SK-N-SH (cell line): ENCODE data around the gene ZNF608. TPM values are rescaled to one million over a fixed set of nuclear protein-coding genes. Genes with fewer than 3 reads are reported as not detected.

Experiments
- CTCF ChIA-PET: fragments of 300-600, 350-600 bp; formaldehyde crosslinking; extraction: SDS; loops from one replicate; lab custom pipeline; 2021; lab: Yijun Ruan, JAX
- POLR2A ChIA-PET: fragments of 350-600 bp; sonication (Branson Sonifier 250); formaldehyde crosslinking; extraction: SDS; loops from one replicate; lab custom pipeline; 2020; ENCODE audit warnings: antibody characterized with exemption, inconsistent platforms; lab: Yijun Ruan, JAX
- DNase-seq: peaks from one replicate; pipeline ENCODE4 v3.0.0; 2012
- H2AFZ ChIP-seq: fragments of 200-600 bp; sonication (generic); 2 replicates; pipeline ENCODE4 v1.8.1; 2016; ENCODE audit warnings: antibody characterized with exemption, mild to moderate bottlenecking, low read depth
- H3F3A ChIP-seq: fragments of 200-600 bp; sonication (generic); replicated peaks from 2 replicates; pipeline ENCODE3; 2016; ENCODE audit warnings: antibody characterized with exemption, mild to moderate bottlenecking; ENCODE audit not compliant: insufficient read depth
- H3K27ac ChIP-seq, 2 experiments: fragments of 200-500 bp in 1 of 2; fragments of 200-600 bp in 1 of 2; sonication (Bioruptor generic) in 1 of 2; sonication (generic), shearing (Covaris generic) in 1 of 2; 2 replicates each; pipeline versions ENCODE4 v1.5.1 to v1.6.1; 2014 to 2016; ENCODE audit warnings: low read depth in 2 of 2, inconsistent platforms in 1 of 2, low read length in 1 of 2, mild to moderate bottlenecking in 1 of 2, mixed read lengths in 1 of 2
- H3K27me3 ChIP-seq: fragments of 200-600 bp; sonication (generic), shearing (Covaris generic); 2 replicates; pipeline ENCODE4 v1.6.1; 2016; ENCODE audit warnings: mixed run types; ENCODE audit not compliant: insufficient read depth
- H3K36me3 ChIP-seq, 2 experiments: fragments of 200-500 bp in 1 of 2; fragments of 200-600 bp in 1 of 2; sonication (Bioruptor generic) in 1 of 2; sonication (generic) in 1 of 2; replicated peaks in 1 of 2; 2 replicates each; pipeline versions ENCODE3 to v1.5.1; 2014 to 2016; ENCODE audit warnings: low read length in 1 of 2, mild to moderate bottlenecking in 1 of 2; ENCODE audit not compliant: insufficient read depth in 2 of 2, control insufficient read depth in 1 of 2
- H3K4me1 ChIP-seq, 2 experiments: fragments of 200-500 bp in 1 of 2; fragments of 200-600 bp in 1 of 2; sonication (Bioruptor generic) in 1 of 2; sonication (generic), shearing (Covaris generic) in 1 of 2; 2 replicates each; pipeline versions ENCODE4 v1.5.1 to v1.6.1; 2014 to 2016; ENCODE audit warnings: low read depth in 1 of 2, low read length in 1 of 2, mixed run types in 1 of 2; ENCODE audit not compliant: insufficient read depth in 2 of 2, control insufficient read depth in 1 of 2
- H3K4me2 ChIP-seq: fragments of 200-600 bp; sonication (generic), shearing (Covaris generic); 2 replicates; pipeline ENCODE4 v1.6.1; 2017; ENCODE audit warnings: mixed run types
- H3K4me3 ChIP-seq, 2 experiments: fragments of 200-500 bp in 1 of 2; fragments of 200-600 bp in 1 of 2; sonication (Bioruptor generic) in 1 of 2; sonication (generic), shearing (Covaris generic) in 1 of 2; 2 replicates each; pipeline versions ENCODE4 v1.5.1 to v1.8.1; 2014 to 2016; ENCODE audit warnings: low read depth in 2 of 2, inconsistent platforms in 1 of 2, low read length in 1 of 2, mild to moderate bottlenecking in 1 of 2, mixed read lengths in 1 of 2, moderate library complexity in 1 of 2
- H3K79me2 ChIP-seq: fragments of 200-600 bp; sonication (generic); 2 replicates; pipeline ENCODE4 v1.8.1; 2017; ENCODE audit warnings: mild to moderate bottlenecking; ENCODE audit not compliant: insufficient read depth
- H3K9ac ChIP-seq: fragments of 200-600 bp; sonication (generic); 2 replicates; pipeline ENCODE4 v1.6.1; 2017; ENCODE audit warnings: mixed run types
- H3K9me2 ChIP-seq: fragments of 200-600 bp; sonication (generic); 2 replicates; pipeline ENCODE4 v1.6.1; 2017; ENCODE audit warnings: mixed run types
- H3K9me3 ChIP-seq: fragments of 200-600 bp; sonication (generic); 2 replicates; pipeline ENCODE4 v1.6.1; 2017; ENCODE audit warnings: mixed run types, mild to moderate bottlenecking, moderate library complexity
- H4K20me1 ChIP-seq: fragments of 200-600 bp; sonication (generic); 2 replicates; pipeline ENCODE4 v1.6.1; 2017; ENCODE audit warnings: mild to moderate bottlenecking, mixed run types; ENCODE audit not compliant: insufficient read depth
- CHD2 ChIP-seq: fragments of 150-350 bp; IDR thresholded peaks from 2 replicates; pipeline ENCODE4 v1.6.1; 2018; ENCODE audit warnings: low read length; ENCODE audit not compliant: partially characterized antibody
- CTCF ChIP-seq: fragments of 200-600 bp; sonication (generic); IDR thresholded peaks from 2 replicates; pipeline ENCODE4 v1.6.1; 2017; ENCODE audit warnings: antibody characterized with exemption, mild to moderate bottlenecking, moderate library complexity
- ELF1 ChIP-seq: IDR thresholded peaks from 2 replicates; pipeline ENCODE4 v1.4.0; 2012
- EZH2phosphoT487 ChIP-seq: fragments of 200-600 bp; sonication (generic); IDR thresholded peaks from 2 replicates; pipeline ENCODE4 v1.6.1; 2017; ENCODE audit warnings: low read depth, mixed run types, mild to moderate bottlenecking, antibody characterized with exemption, moderate library complexity, borderline replicate concordance
- FOXJ3 ChIP-seq: sonication (generic); formaldehyde crosslinking; IDR thresholded peaks from 2 replicates; pipeline ENCODE4 v1.5.1; 2020; ENCODE audit warnings: mild to moderate bottlenecking, missing genetic modification reagents
- FOXM1 ChIP-seq: IDR thresholded peaks from 2 replicates; pipeline ENCODE4 v1.4.0; 2012; ENCODE audit warnings: low read depth, mild to moderate bottlenecking
- GABPA ChIP-seq: IDR thresholded peaks from 2 replicates; pipeline ENCODE4 v1.4.0; 2012; ENCODE audit warnings: low read depth, mild to moderate bottlenecking
- GATA2 ChIP-seq: sonication (generic); formaldehyde crosslinking; IDR thresholded peaks from 2 replicates; pipeline ENCODE4 v1.5.0; 2020; ENCODE audit warnings: mild to moderate bottlenecking, missing genetic modification reagents
- IRF3 ChIP-seq: fragments of 150-350 bp; IDR thresholded peaks from 2 replicates; pipeline ENCODE4 v1.6.1; 2016; ENCODE audit warnings: mild to moderate bottlenecking, low read depth, low read length
- JUND ChIP-seq: IDR thresholded peaks from 2 replicates; pipeline ENCODE4 v1.4.0; 2012
- MAX ChIP-seq: IDR thresholded peaks from 2 replicates; pipeline ENCODE4 v1.4.0; 2012; ENCODE audit warnings: low read depth
- MEF2A ChIP-seq: IDR thresholded peaks from 2 replicates; pipeline ENCODE4 v1.4.0; 2012; ENCODE audit warnings: low read depth, borderline replicate concordance
- MXI1 ChIP-seq: IDR thresholded peaks from 2 replicates; pipeline ENCODE4 v1.6.1; 2012; ENCODE audit warnings: mild to moderate bottlenecking, low read depth, low read length, improper control_type of control experiment
- NFIC ChIP-seq: IDR thresholded peaks from 2 replicates; pipeline ENCODE4 v1.4.0; 2012; ENCODE audit warnings: borderline replicate concordance
- NRF1 ChIP-seq: IDR thresholded peaks from 2 replicates; pipeline ENCODE4 v1.6.1; 2012; ENCODE audit warnings: low read depth, mild to moderate bottlenecking, low read length
- PBX3 ChIP-seq: IDR thresholded peaks from 2 replicates; pipeline ENCODE4; 2012
- POLR2AphosphoS5 ChIP-seq: IDR thresholded peaks from 2 replicates; pipeline ENCODE4 v1.6.1; 2012; ENCODE audit warnings: low read depth, low read length
- RAD21 ChIP-seq: IDR thresholded peaks from 2 replicates; pipeline ENCODE4 v1.6.1; 2012; ENCODE audit warnings: mild to moderate bottlenecking, low read length
- RFX5 ChIP-seq: IDR thresholded peaks from 2 replicates; pipeline ENCODE4 v1.6.1; 2012; ENCODE audit warnings: mild to moderate bottlenecking, improper control_type of control experiment, low read length
- RXRA ChIP-seq: IDR thresholded peaks from 2 replicates; pipeline ENCODE4 v1.4.0; 2012; ENCODE audit warnings: low read depth, mild to moderate bottlenecking, borderline replicate concordance
- SIN3A ChIP-seq: IDR thresholded peaks from 2 replicates; pipeline ENCODE4 v1.6.1; 2012; ENCODE audit warnings: low read depth, mild to moderate bottlenecking, low read length, moderate library complexity, borderline replicate concordance
- TCF12 ChIP-seq: IDR thresholded peaks from 2 replicates; pipeline ENCODE4 v1.4.0; 2012
- USF1 ChIP-seq: IDR thresholded peaks from 2 replicates; pipeline ENCODE4 v1.4.0; 2012; ENCODE audit warnings: low read depth, borderline replicate concordance
- USF2 ChIP-seq: fragments of 150-350 bp; IDR thresholded peaks from 2 replicates; pipeline ENCODE4 v1.6.1; 2017; ENCODE audit warnings: antibody characterized with exemption, low read length, low read depth, borderline replicate concordance
- YY1 ChIP-seq: IDR thresholded peaks from 2 replicates; pipeline ENCODE4 v1.4.0; 2012; ENCODE audit warnings: low read depth, mild to moderate bottlenecking
- WGBS: methylation state at CpG from one replicate; pipeline ENCODE4 v1.1.6; 2017; ENCODE audit warnings: low lambda C conversion rate; 5-methylcytosine and 5-hydroxymethylcytosine counted together
- polyA plus RNA-seq, 3 experiments: library from polyadenylated mRNA; depleted of rRNA; stranded (reverse); fragments of >200 nt; gene quantifications; 2 replicates each; pipeline ENCODE4 v1.2.3, GENCODE V29; 2012

Gene ZNF608
- polyA plus RNA-seq, 1 of the 3 experiments (the other 2 are of a cell fraction), result 4.9 TPM

GRCh38 chr5:124744170-124744971, 2.1 kb downstream of the ZNF608 start:
- peak overlapping the region; percentile 84 for H3K9ac ChIP-seq
- peak overlapping the region; percentile 67 to 92 for H3K4me3 ChIP-seq
- H3K27me3 ChIP-seq, result no peaks in the 10 kb centered on the region
- H3K36me3 ChIP-seq, result peaks cover 0 to 9% of the 10 kb centered on the region in 2 experiments
- no peaks in the 10 kb centered on the region for H4K20me1 ChIP-seq
- H3K9me2 ChIP-seq, result no peaks in the 10 kb centered on the region
- H3K27ac ChIP-seq, result peak overlapping the region; percentile 35 to 97; a peak in 2 of 4 replicates
- no peak for DNase-seq
- peak overlapping the region; percentile 83 for H2AFZ ChIP-seq
- ChIA-PET CTCF (interaction anchor here (0.7 to 1.8 kb wide), 5 partner anchors 16 to 664 kb away, joined by 3 to 4 read pairs (median 4); no protein-coding TSS in a partner anchor), POLR2A (interaction anchor here (1.3 to 1.5 kb wide), 2 partner anchors 164 to 666 kb away, joined by 5 to 6 read pairs; no protein-coding TSS in a partner anchor)
- H3F3A ChIP-seq, result peaks cover 27% of the 10 kb centered on the region
- 26% methylated on average over 27 of the region's 27 CpGs for WGBS
- H3K9me3 ChIP-seq, result 0 out of 2 replicates have a peak, but pooled peaks cover 5% of the 10 kb centered on the region
- peaks cover 5 to 41% of the 10 kb centered on the region in 2 experiments; a peak in 3 of 4 replicates for H3K4me1 ChIP-seq
- peaks cover 6% of the 10 kb centered on the region; the same call in 1 of the 2 replicates for H3K79me2 ChIP-seq
- peak overlapping the region; percentile 93 for H3K4me2 ChIP-seq
- TF ChIP-seq TCF12, result no peak
- TF ChIP-seq NRF1, result no peak
- peak; percentile 13; the same call in 1 of the 2 replicates for TF ChIP-seq NFIC
- no peak for TF ChIP-seq FOXJ3 (CRISPR knock-in tag)
- no peak for TF ChIP-seq POLR2AphosphoS5
- TF ChIP-seq RAD21, result peak; percentile 50
- no peak for TF ChIP-seq YY1
- no peak for TF ChIP-seq MXI1
- TF ChIP-seq RXRA, result no peak
- TF ChIP-seq MEF2A, result no peak
- TF ChIP-seq USF1, result no peak
- TF ChIP-seq RFX5, result no peak
- no peak for TF ChIP-seq IRF3
- TF ChIP-seq GATA2 (CRISPR knock-in tag), result no peak
- no peak for TF ChIP-seq USF2
- no peak for TF ChIP-seq MAX
- TF ChIP-seq CHD2, result no peak
- peak; percentile 2; the same call in 1 of the 2 replicates for TF ChIP-seq JUND
- no peak for TF ChIP-seq PBX3
- TF ChIP-seq FOXM1, result no peak
- 0 out of 2 replicates have a peak, but pooled peaks have one; percentile 20 for TF ChIP-seq SIN3A
- TF ChIP-seq GABPA, result no peak
- peak; percentile 30; the same call in 1 of the 2 replicates for TF ChIP-seq ELF1
- no peak; the same call in 1 of the 2 replicates for TF ChIP-seq CTCF
- no peak for TF ChIP-seq EZH2phosphoT487
